Ammon's horn (tissue), 1 donor: Measurements from ENCODE around the gene IL12A.
A peak's percentile ranks its signal among the peaks of the same experiment; 100 is the strongest.

ENCODE experiments used
- DNase-seq: peaks from one replicate; pipeline ENCODE4 v3.0.0-alpha.2; 2016; ENCODE audit warnings: low spot score

IL12A gene

GRCh38 chr3:159988617-159989271 lies at the start of gene IL12A:
IL12A (plus strand) TSS chr3:159988835.
- DNase-seq = peak; percentile 89

- DNase-seq = no peak
Observed at GRCh38 chr3:159941038-159942000, 47.3 kb upstream of the IL12A start.

GRCh38 chr3:159944781-159945180 lies 43.9 kb upstream of the IL12A start:
- DNase-seq = no peak

- no peak for DNase-seq
Observed at GRCh38 chr3:159945930-159946329, 42.7 kb upstream of the IL12A start.

- DNase-seq = no peak
Observed at GRCh38 chr3:159947220-159947619, 41.4 kb upstream of the IL12A start.

GRCh38 chr3:159948429-159949144 lies 40.0 kb upstream of the IL12A start:
- DNase-seq = no peak

GRCh38 chr3:159950156-159950898 lies 38.3 kb upstream of the IL12A start:
- peak; percentile 18 for DNase-seq

- no peak for DNase-seq
Observed at GRCh38 chr3:159951540-159951939, 37.1 kb upstream of the IL12A start.

- peak; percentile 14 for DNase-seq
Observed at GRCh38 chr3:159953325-159954085, 35.1 kb upstream of the IL12A start.

GRCh38 chr3:159960188-159961148 lies 28.2 kb upstream of the IL12A start:
- DNase-seq = no peak

GRCh38 chr3:159964166-159964973 lies 24.3 kb upstream of the IL12A start:
- no peak for DNase-seq

- no peak for DNase-seq
Observed at GRCh38 chr3:159971311-159971710, 17.3 kb upstream of the IL12A start.

- no peak for DNase-seq
Observed at GRCh38 chr3:159977295-159977694, 11.3 kb upstream of the IL12A start.

- no peak for DNase-seq
Observed at GRCh38 chr3:159978353-159978752, 10.3 kb upstream of the IL12A start.

- DNase-seq = no peak
Observed at GRCh38 chr3:159978918-159979703, 9.5 kb upstream of the IL12A start.

GRCh38 chr3:159982442-159982974 lies 6.1 kb upstream of the IL12A start:
- no peak for DNase-seq

GRCh38 chr3:159987291-159987711 lies 1.3 kb upstream of the IL12A start:
- DNase-seq = no peak
